WTC11 (cell line): Measurements from ENCODE around the gene HDGFL3. TPM values are rescaled to one million over a fixed set of nuclear protein-coding genes. Genes with fewer than 3 reads are reported as not detected.

ENCODE experiments used
- ATAC-seq: fragments of 200-7000 bp; cut with Tn5 transposase; 2 replicates; pipeline ENCODE4 v1.10.0; 2021; ENCODE audit warnings: mild to moderate bottlenecking, moderate library complexity
- CTCF ChIA-PET: fragments of 300-600 bp; sonication (Branson Sonifier 250); formaldehyde crosslinking; loops from one replicate; lab custom pipeline; 2021; ENCODE audit warnings: antibody characterized with exemption; lab: Charles Lee
- POLR2A ChIA-PET: fragments of 350-600 bp; sonication (Branson Sonifier 250); formaldehyde crosslinking; loops from one replicate; lab custom pipeline; 2021; ENCODE audit warnings: antibody characterized with exemption; lab: Charles Lee
- DNase-seq: peaks from one replicate; pipeline ENCODE4 v3.0.0; 2021; ENCODE audit warnings: low spot score
- H3K27ac Mint-ChIP-seq: 2 replicates; pipeline ENCODE4 v1.8.0; 2021; ENCODE audit warnings: mixed read lengths
- H3K27me3 Mint-ChIP-seq: 2 replicates; pipeline ENCODE4 v1.8.0; 2021; ENCODE audit warnings: low read depth, mild to moderate bottlenecking, moderate library complexity, mixed read lengths
- H3K36me3 Mint-ChIP-seq: 2 replicates; pipeline ENCODE4 v1.8.0; 2021; ENCODE audit warnings: mixed read lengths
- H3K4me1 Mint-ChIP-seq: 2 replicates; pipeline ENCODE4 v1.8.0; 2022; ENCODE audit warnings: mixed read lengths
- H3K4me3 Mint-ChIP-seq: 2 replicates; pipeline ENCODE4 v1.8.0; 2021; ENCODE audit warnings: mild to moderate bottlenecking, moderate library complexity, mixed read lengths
- H3K9me3 Mint-ChIP-seq: 2 replicates; pipeline ENCODE4 v1.8.0; 2021; ENCODE audit warnings: mixed read lengths
- ATF1 ChIP-seq: sonication (generic); formaldehyde crosslinking; IDR thresholded peaks from 2 replicates; pipeline ENCODE4 v1.8.1; 2023; ENCODE audit warnings: mild to moderate bottlenecking, moderate library complexity, missing genetic modification reagents
- ATF6 ChIP-seq: sonication (generic); formaldehyde crosslinking; IDR thresholded peaks from 2 replicates; pipeline ENCODE4 v1.8.1; 2023; ENCODE audit warnings: mild to moderate bottlenecking, missing genetic modification reagents
- CTCF ChIP-seq: fragments of 200-600 bp; IDR thresholded peaks from 2 replicates; pipeline ENCODE4 v1.8.0; 2022; ENCODE audit warnings: antibody characterized with exemption
- E2F1 ChIP-seq: sonication (generic); formaldehyde crosslinking; IDR thresholded peaks from 2 replicates; pipeline ENCODE4 v1.8.0; 2022; ENCODE audit warnings: mild to moderate bottlenecking, missing genetic modification reagents
- E2F5 ChIP-seq: sonication (generic); formaldehyde crosslinking; IDR thresholded peaks from 2 replicates; pipeline ENCODE4 v1.8.1; 2022; ENCODE audit warnings: mild to moderate bottlenecking, moderate library complexity, missing genetic modification reagents
- EMX1 ChIP-seq: fragments of 250-450 bp; sonication (Bioruptor Pico); IDR thresholded peaks from 2 replicates; pipeline ENCODE4 v1.8.0; 2021; ENCODE audit warnings: mild to moderate bottlenecking
- ERG ChIP-seq: fragments of 250-450 bp; sonication (Bioruptor Pico); IDR thresholded peaks from 2 replicates; pipeline ENCODE4 v1.8.0; 2021; ENCODE audit warnings: mild to moderate bottlenecking
- ESRRA ChIP-seq: sonication (generic); formaldehyde crosslinking; IDR thresholded peaks from 2 replicates; pipeline ENCODE4 v1.8.1; 2022; ENCODE audit warnings: mild to moderate bottlenecking, missing genetic modification reagents, borderline replicate concordance
- GTF2I ChIP-seq: fragments of 250-450 bp; sonication (Bioruptor Pico); conservative IDR thresholded peaks from 2 replicates; pipeline ENCODE4 v1.4.0; 2021; ENCODE audit warnings: mild to moderate bottlenecking
- HMGXB4 ChIP-seq: sonication (generic); formaldehyde crosslinking; IDR thresholded peaks from 2 replicates; pipeline ENCODE4 v1.8.1; 2023; ENCODE audit warnings: mild to moderate bottlenecking, moderate library complexity, missing genetic modification reagents
- IRF1 ChIP-seq: sonication (generic); formaldehyde crosslinking; IDR thresholded peaks from 2 replicates; pipeline ENCODE4 v1.8.0; 2023; ENCODE audit warnings: missing genetic modification reagents
- JAZF1 ChIP-seq: fragments of 250-450 bp; sonication (Bioruptor Pico); IDR thresholded peaks from 2 replicates; pipeline ENCODE4 v1.9.0; 2021; ENCODE audit warnings: moderate library complexity, mild to moderate bottlenecking, inconsistent platforms
- MAX ChIP-seq: sonication (generic); formaldehyde crosslinking; IDR thresholded peaks from 2 replicates; pipeline ENCODE4 v1.8.0; 2022; ENCODE audit warnings: mild to moderate bottlenecking, missing genetic modification reagents
- PREB ChIP-seq: sonication (generic); formaldehyde crosslinking; IDR thresholded peaks from 2 replicates; pipeline ENCODE4 v1.8.1; 2022; ENCODE audit warnings: mild to moderate bottlenecking, missing genetic modification reagents, moderate library complexity, borderline replicate concordance
- SMAD3 ChIP-seq: sonication (generic); formaldehyde crosslinking; IDR thresholded peaks from 2 replicates; pipeline ENCODE4 v1.8.0; 2022; ENCODE audit warnings: missing genetic modification reagents, mild to moderate bottlenecking, borderline replicate concordance
- SMAD4 ChIP-seq: sonication (generic); formaldehyde crosslinking; IDR thresholded peaks from 2 replicates; pipeline ENCODE4 v1.8.0; 2022; ENCODE audit warnings: mild to moderate bottlenecking, missing genetic modification reagents
- TEAD1 ChIP-seq: sonication (generic); formaldehyde crosslinking; IDR thresholded peaks from 2 replicates; pipeline ENCODE4 v1.8.0; 2022; ENCODE audit warnings: mild to moderate bottlenecking, missing genetic modification reagents
- TEAD4 ChIP-seq: sonication (generic); formaldehyde crosslinking; IDR thresholded peaks from 2 replicates; pipeline ENCODE4 v1.8.0; 2022; ENCODE audit warnings: mild to moderate bottlenecking, missing genetic modification reagents
- ZBTB43 ChIP-seq: sonication (generic); formaldehyde crosslinking; IDR thresholded peaks from 2 replicates; pipeline ENCODE4 v1.8.1; 2023; ENCODE audit warnings: mild to moderate bottlenecking, missing genetic modification reagents
- ZNF396 ChIP-seq: fragments of 250-450 bp; sonication (Bioruptor Pico); IDR thresholded peaks from 2 replicates; pipeline ENCODE4 v1.8.0; 2021; ENCODE audit warnings: mild to moderate bottlenecking, moderate library complexity, borderline replicate concordance
- total RNA-seq: library from RNA; stranded (reverse); gene quantifications from 3 replicates; pipeline ENCODE4 v1.2.3, GENCODE V29; 2021

Gene HDGFL3
- total RNA-seq, 1 experiment from 2014 or later, result 124 TPM

GRCh38 chr15:83210619-83211018, 3.0 kb upstream of the HDGFL3 start:
- ATAC-seq (no peak), DNase-seq (no peak)
- TF ChIP-seq TEAD4 (CRISPR knock-in tag) (no peak), HMGXB4 (no peak), ESRRA (CRISPR knock-in tag) (no peak), SMAD3 (no peak), ATF1 (CRISPR knock-in tag) (no peak), ERG (CRISPR knock-in tag) (no peak)
- Mint-ChIP-seq H3K27me3 (no peaks in the 10 kb centered on the region), H3K4me1 (peaks cover 7% of the 10 kb centered on the region), H3K36me3 (peaks cover 6% of the 10 kb centered on the region; the same call in 1 of the 2 replicates), H3K9me3 (peaks cover 6% of the 10 kb centered on the region), H3K27ac (no peak overlapping the region), H3K4me3 (no peak overlapping the region)
- CTCF ChIA-PET, result no interaction called here
- POLR2A ChIA-PET, result no interaction called here

- TF ChIP-seq SMAD4 (CRISPR knock-in tag), result no peak
- 0 out of 2 replicates have a peak, but pooled peaks have one; percentile 23 for TF ChIP-seq MAX
- TF ChIP-seq GTF2I, result no peak
- TF ChIP-seq EMX1, result no peak
- no peak for TF ChIP-seq E2F5
- no peak for TF ChIP-seq JAZF1 (CRISPR knock-in tag)
- no peak for TF ChIP-seq ZNF396 (CRISPR knock-in tag)
- TF ChIP-seq, all 79 proteins: peak for 1
- DNase-seq (peak; percentile 16), ATAC-seq (peak; percentile 38)
- Mint-ChIP-seq H3K4me3 (no peak overlapping the region), H3K9me3 (no peaks in the 10 kb centered on the region), H3K27me3 (no peaks in the 10 kb centered on the region), H3K36me3 (peaks cover 2% of the 10 kb centered on the region; the same call in 1 of the 2 replicates), H3K27ac (no peak overlapping the region), H3K4me1 (peaks cover 20% of the 10 kb centered on the region)
- ChIA-PET POLR2A (no interaction called here), CTCF (interaction anchor here (0.5 to 2.3 kb wide), 4 partner anchors 12 to 238 kb away, joined by 3 to 14 read pairs (median 6); partner anchors contain the start of gene SH3GL3)
Observed at GRCh38 chr15:83209333-83209732, 1.7 kb upstream of the HDGFL3 start.

- no peak overlapping the region for H3K4me3 Mint-ChIP-seq
- DNase-seq (no peak), ATAC-seq (peak; percentile 78)
- peak overlapping the region; percentile 52; the same call in 1 of the 2 replicates for H3K27ac Mint-ChIP-seq
- TF ChIP-seq PREB (CRISPR knock-in tag) (no peak), ZNF396 (CRISPR knock-in tag) (no peak), ZBTB43 (CRISPR knock-in tag) (no peak), ATF6 (CRISPR knock-in tag) (no peak), IRF1 (no peak), E2F1 (CRISPR knock-in tag) (no peak), TEAD1 (no peak), CTCF (no peak)
- peaks cover 2% of the 10 kb centered on the region; the same call in 1 of the 2 replicates for H3K36me3 Mint-ChIP-seq
- no peaks in the 10 kb centered on the region for H3K9me3 Mint-ChIP-seq
- peaks cover 26% of the 10 kb centered on the region for H3K4me1 Mint-ChIP-seq
- no peaks in the 10 kb centered on the region for H3K27me3 Mint-ChIP-seq
- ChIA-PET POLR2A (interaction anchor here (0.6 to 1.2 kb wide), 7 partner anchors 40 to 359 kb away, joined by 3 read pairs; no protein-coding TSS in a partner anchor), CTCF (interaction anchor here (0.6 to 2.3 kb wide), 13 partner anchors 11 to 445 kb away, joined by 3 to 14 read pairs (median 3); no protein-coding TSS in a partner anchor)
Observed at GRCh38 chr15:83208367-83208661, 691 bp upstream of the HDGFL3 start.
